PC-3 (cell line): ENCODE data around the gene RFPL1. TPM values are rescaled to one million over a fixed set of nuclear protein-coding genes. Genes with fewer than 3 reads are reported as not detected.

Experiments used
- ATAC-seq: fragments of 200-7000 bp; cut with Tn5 transposase; 2 replicates; pipeline ENCODE4 v1.9.1; 2020; ENCODE audit warnings: mild to moderate bottlenecking, moderate library complexity
- BruUV-seq: library from RNA; stranded (reverse); fragments of 400-500 nt; replicated peaks from 2 replicates; lab custom pipeline; 2021; lab: Mats Ljungman, UMichigan
- CTCF ChIA-PET: fragments of 300-600 bp; sonication (Branson Sonifier 250); formaldehyde crosslinking; loops from one replicate; lab custom pipeline; 2022; ENCODE audit warnings: antibody characterized with exemption; lab: Charles Lee
- POLR2A ChIA-PET: fragments of 300-600 bp; sonication (Branson Sonifier 250); formaldehyde crosslinking; loops from one replicate; lab custom pipeline; 2022; ENCODE audit warnings: antibody characterized with exemption; ENCODE audit not compliant: unreplicated experiment; lab: Charles Lee
- DNase-seq: peaks from one replicate; pipeline ENCODE4 v3.0.0-alpha.2; 2015
- H2AFZ ChIP-seq: fragments of 300-600 bp; sonication (generic); 2 replicates; pipeline ENCODE4 v1.6.0; 2016; ENCODE audit warnings: antibody characterized with exemption, low read length
- H3F3A ChIP-seq: fragments of 300-600 bp; sonication (generic); one replicate; pipeline ENCODE4 v1.6.0; 2017; ENCODE audit warnings: antibody characterized with exemption, low read length, control low read depth, mild to moderate bottlenecking; ENCODE audit not compliant: unreplicated experiment
- H3K27ac ChIP-seq: fragments of 300-600 bp; sonication (generic); 2 replicates; pipeline ENCODE4 v1.5.1; 2016; ENCODE audit warnings: mild to moderate bottlenecking, low read length
- H3K27me3 ChIP-seq: fragments of 300-600 bp; sonication (generic); 2 replicates; pipeline ENCODE4 v1.6.1; 2016; ENCODE audit warnings: low read length, mixed read lengths
- H3K36me3 ChIP-seq: fragments of 300-600 bp; sonication (generic); 2 replicates; pipeline ENCODE4 v1.6.1; 2016; ENCODE audit warnings: low read depth, mixed run types, low read length, mixed read lengths
- H3K4me1 ChIP-seq: fragments of 300-600 bp; sonication (generic); 2 replicates; pipeline ENCODE4 v1.5.1; 2016; ENCODE audit warnings: low read length; ENCODE audit not compliant: insufficient read depth
- H3K4me2 ChIP-seq: fragments of 300-600 bp; sonication (generic); 2 replicates; pipeline ENCODE4 v1.6.0; 2016; ENCODE audit warnings: low read length
- H3K4me3 ChIP-seq: fragments of 300-600 bp; sonication (generic); 2 replicates; pipeline ENCODE4 v1.5.1; 2016; ENCODE audit warnings: mild to moderate bottlenecking, low read length, mixed read lengths
- H3K79me2 ChIP-seq: fragments of 300-600 bp; sonication (generic); 2 replicates; pipeline ENCODE4 v1.6.1; 2017; ENCODE audit warnings: low read length, mixed read lengths
- H3K9ac ChIP-seq: fragments of 300-600 bp; sonication (generic); 2 replicates; pipeline ENCODE4 v1.6.0; 2016; ENCODE audit warnings: mild to moderate bottlenecking, low read length
- H3K9me2 ChIP-seq: fragments of 300-600 bp; sonication (generic); replicated peaks from 2 replicates; pipeline ENCODE4 v1.6.1; 2016; ENCODE audit warnings: mixed run types, low read length, mixed read lengths
- H3K9me3 ChIP-seq: fragments of 300-600 bp; sonication (generic); 2 replicates; pipeline ENCODE4 v1.6.1; 2016; ENCODE audit warnings: low read length, mixed read lengths
- H4K20me1 ChIP-seq: fragments of 300-600 bp; sonication (generic); 2 replicates; pipeline ENCODE4 v1.6.1; 2016; ENCODE audit warnings: low read length, mixed read lengths
- CTCF ChIP-seq: fragments of 300-600 bp; sonication (generic); conservative IDR thresholded peaks from 2 replicates; pipeline ENCODE4 v1.5.1; 2017; ENCODE audit warnings: antibody characterized with exemption, low read depth, mild to moderate bottlenecking, low read length
- EZH2 ChIP-seq: fragments of 300-600 bp; sonication (generic); IDR thresholded peaks from one replicate; pipeline ENCODE4 v1.6.1; 2017; ENCODE audit warnings: antibody characterized with exemption, mild to moderate bottlenecking, low read length; ENCODE audit not compliant: unreplicated experiment
- EZH2phosphoT487 ChIP-seq: fragments of 300-600 bp; sonication (generic); IDR thresholded peaks from 2 replicates; pipeline ENCODE4 v1.6.1; 2018; ENCODE audit warnings: mild to moderate bottlenecking, antibody characterized with exemption, low read length, borderline replicate concordance
- intact Hi-C: fragments of 100-400 bp; cut with micrococcal nuclease; formaldehyde crosslinking; loops from 2 replicates; pipeline ENCODE4 v1.9.0; 2023
- total RNA-seq: library from RNA; depleted of rRNA; stranded (reverse); fragments of >200 nt; gene quantifications from 2 replicates; pipeline ENCODE4 v1.2.3, GENCODE V29; 2014

Gene RFPL1
- total RNA-seq, 1 experiment from 2014 or later, result not detected

- Histone ChIP-seq H2AFZ (no peak within 1 kb of the TSS), H4K20me1 (no peaks in the 10 kb centered on the region), H3K36me3 (no peaks in the 10 kb centered on the region), H3K27me3 (0 out of 2 replicates have a peak, but pooled peaks cover 3% of the 10 kb centered on the region), H3K9ac (no peak within 1 kb of the TSS), H3K4me2 (no peak within 1 kb of the TSS), H3K27ac (no peak within 1 kb of the TSS), H3K9me3 (no peaks in the 10 kb centered on the region), H3F3A (no peaks in the 10 kb centered on the region), H3K4me3 (no peak within 1 kb of the TSS), H3K9me2 (no peaks in the 10 kb centered on the region), H3K79me2 (no peaks in the 10 kb centered on the region), H3K4me1 (no peaks in the 10 kb centered on the region)
- CTCF ChIA-PET, result no interaction called here
- DNase-seq (no peak), ATAC-seq (no peak)
- TF ChIP-seq CTCF, result no peak
- no peak for TF ChIP-seq EZH2
- no peak for TF ChIP-seq EZH2phosphoT487
- no TSS peak for BruUV-seq
- intact Hi-C loops, result no loop called here
- POLR2A ChIA-PET, result no interaction called here
These were observed 41.3 kb downstream of the RFPL1 start, which contains the start of gene NEFH for GRCh38 chr22:29479417-29480261. TSS of gene NEFH (plus strand) at chr22:29480218. CDS start at chr22:29480263, 45 bp downstream.

- no peaks in the 10 kb centered on the region for H3K9me3 ChIP-seq
- no peaks in the 10 kb centered on the region for H3K4me1 ChIP-seq
- H3K79me2 ChIP-seq, result no peaks in the 10 kb centered on the region
- H3K27ac ChIP-seq, result no peak overlapping the region
- no peaks in the 10 kb centered on the region for H4K20me1 ChIP-seq
- TF ChIP-seq EZH2 (no peak), CTCF (no peak), EZH2phosphoT487 (no peak)
- H3F3A ChIP-seq, result no peaks in the 10 kb centered on the region
- intact Hi-C loops, result no loop called here
- 0 out of 2 replicates have a peak, but pooled peaks cover 3% of the 10 kb centered on the region for H3K27me3 ChIP-seq
- H3K4me3 ChIP-seq, result no peak overlapping the region
- no peak overlapping the region for H2AFZ ChIP-seq
- no peak overlapping the region for H3K4me2 ChIP-seq
- ChIA-PET POLR2A (no interaction called here), CTCF (no interaction called here)
- no peaks in the 10 kb centered on the region for H3K36me3 ChIP-seq
- BruUV-seq, result no TSS peak
- ATAC-seq, result no peak
- no peak for DNase-seq
- no peaks in the 10 kb centered on the region for H3K9me2 ChIP-seq
- no peak overlapping the region for H3K9ac ChIP-seq
These were observed 41.8 kb downstream of the RFPL1 start for GRCh38 chr22:29480262-29480511.
